Skin epidermis (tissue), 12 donors: Measurements from ENCODE around the gene DCDC2.
"Not testable (repeated sequence)": the region's sequence is repeated elsewhere in the genome, so short reads cannot be mapped to it uniquely, and the experiment has no call there.

ENCODE experiments used
- H3K27ac ChIP-seq, 21 experiments: fragments of 200-600 bp; sonication (generic) in 11 of 21; one replicate each; pipeline ENCODE4 v1.5.0; 2020; ENCODE audit warnings: mild to moderate bottlenecking in 3 of 21, inconsistent platforms in 2 of 21, moderate library complexity in 2 of 21
- H3K4me3 ChIP-seq, 7 experiments: fragments of 200-600 bp; sonication (generic) in 2 of 7; one replicate each; pipeline ENCODE4 v1.5.0; 2020; ENCODE audit warnings: inconsistent platforms in 2 of 7, mild to moderate bottlenecking in 2 of 7, moderate library complexity in 1 of 7

Gene DCDC2

DNA sequence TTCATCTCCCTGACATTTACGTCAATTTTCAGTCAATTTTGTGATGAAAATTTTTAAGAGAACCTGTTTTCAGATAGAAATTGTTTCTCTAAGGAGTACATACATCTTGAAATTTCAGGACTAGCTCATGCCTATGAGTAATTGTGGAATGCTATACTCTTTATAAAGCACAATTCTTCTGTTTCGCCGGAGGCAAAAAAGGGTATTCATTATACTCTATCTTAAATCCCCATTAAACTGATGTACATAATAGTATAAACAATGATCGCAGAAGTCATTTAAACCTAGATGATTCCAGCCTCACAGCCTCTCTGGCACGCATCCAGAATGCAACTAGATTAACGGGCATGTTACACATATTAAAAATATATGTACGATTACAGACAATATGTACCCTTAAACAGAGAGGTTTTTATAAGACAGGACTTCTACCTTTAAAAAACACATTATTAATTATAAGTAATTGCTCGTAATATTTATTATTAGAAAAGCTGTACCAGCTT lies 169.2 kb downstream of the DCDC2 start:
- H3K27ac ChIP-seq: no peak overlapping the region
- no peak overlapping the region for H3K4me3 ChIP-seq

GRCh38 chr6:24187965-24188577 lies 169.8 kb downstream of the DCDC2 start:
- Histone ChIP-seq H3K4me3 (no peak overlapping the region), H3K27ac (no peak overlapping the region)

DNA sequence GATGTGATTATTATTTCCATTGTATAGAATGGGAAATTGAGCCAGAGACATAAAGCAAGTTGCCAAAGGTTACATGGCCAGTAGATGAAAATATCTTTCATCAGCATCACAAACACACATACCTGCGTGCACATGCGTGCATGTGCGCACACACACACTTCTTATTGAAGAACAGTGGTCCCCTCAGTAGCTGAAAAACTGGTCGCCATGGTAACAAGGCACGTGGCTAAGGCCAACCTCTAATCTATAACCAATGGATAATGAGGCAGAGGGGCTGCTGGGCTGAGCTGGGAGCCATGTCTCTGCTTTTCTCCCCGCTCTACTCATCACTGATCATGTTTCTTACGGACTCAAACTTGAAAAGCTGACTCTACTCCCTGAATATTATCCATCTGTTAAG lies 171.5 kb downstream of the DCDC2 start:
- H3K4me3 ChIP-seq: no peak overlapping the region
- no peak overlapping the region for H3K27ac ChIP-seq

DNA sequence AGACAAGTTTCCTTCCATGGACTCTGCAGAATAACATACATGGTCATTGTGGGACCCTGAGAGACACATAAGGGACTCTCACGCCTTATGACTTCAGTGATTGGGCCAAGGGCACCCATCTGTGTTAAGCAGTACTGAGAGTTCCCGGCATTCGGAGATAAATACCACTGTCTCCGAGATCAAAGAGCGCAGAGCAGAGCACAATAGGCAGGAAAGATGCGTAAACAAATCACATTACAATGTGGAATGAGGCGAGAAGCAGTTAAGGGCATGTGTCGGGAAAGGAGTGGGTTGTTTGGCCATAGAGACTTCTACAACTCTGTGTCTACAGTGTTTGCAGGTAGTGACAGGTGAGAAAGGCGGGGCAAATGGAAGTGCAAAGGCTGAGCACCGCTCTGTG lies 174.3 kb downstream of the DCDC2 start:
- Histone ChIP-seq H3K4me3 (no peak overlapping the region), H3K27ac (no peak overlapping the region)

- Histone ChIP-seq H3K4me3 (no peak overlapping the region), H3K27ac (no peak overlapping the region)
Measured at GRCh38 chr6:24157886-24158285, 200.0 kb downstream of the DCDC2 start.

- H3K27ac ChIP-seq: no peak overlapping the region
- no peak overlapping the region for H3K4me3 ChIP-seq
Measured at GRCh38 chr6:24154121-24154520, 203.7 kb downstream of the DCDC2 start.

DNA sequence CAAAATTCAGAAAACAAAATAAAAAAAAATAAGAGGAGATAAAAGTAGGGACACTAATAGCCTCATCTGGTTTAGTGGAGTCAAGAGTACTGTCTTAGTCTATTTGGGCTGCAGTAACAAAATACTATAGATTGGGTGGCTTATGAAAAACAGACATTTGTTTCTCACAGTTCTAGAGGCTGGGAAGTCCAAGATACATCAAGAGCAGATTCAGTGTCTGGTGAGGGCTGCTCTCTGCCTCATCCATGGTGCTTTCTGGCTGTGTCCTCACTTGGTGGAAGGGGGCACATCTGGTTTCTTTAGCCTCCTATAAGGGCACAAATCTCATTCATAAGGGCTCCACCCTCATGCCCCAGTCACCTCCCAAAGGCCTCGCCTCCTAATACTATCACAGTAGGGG lies 205.8 kb downstream of the DCDC2 start:
- Histone ChIP-seq H3K27ac (no peak overlapping the region), H3K4me3 (no peak overlapping the region)

- H3K27ac ChIP-seq: no peak overlapping the region
- no peak overlapping the region for H3K4me3 ChIP-seq
Measured at GRCh38 chr6:24149836-24150235, 208.0 kb downstream of the DCDC2 start.

- Histone ChIP-seq H3K4me3 (no peak overlapping the region), H3K27ac (no peak overlapping the region)
Measured at GRCh38 chr6:24149296-24149695, 208.6 kb downstream of the DCDC2 start.

DNA sequence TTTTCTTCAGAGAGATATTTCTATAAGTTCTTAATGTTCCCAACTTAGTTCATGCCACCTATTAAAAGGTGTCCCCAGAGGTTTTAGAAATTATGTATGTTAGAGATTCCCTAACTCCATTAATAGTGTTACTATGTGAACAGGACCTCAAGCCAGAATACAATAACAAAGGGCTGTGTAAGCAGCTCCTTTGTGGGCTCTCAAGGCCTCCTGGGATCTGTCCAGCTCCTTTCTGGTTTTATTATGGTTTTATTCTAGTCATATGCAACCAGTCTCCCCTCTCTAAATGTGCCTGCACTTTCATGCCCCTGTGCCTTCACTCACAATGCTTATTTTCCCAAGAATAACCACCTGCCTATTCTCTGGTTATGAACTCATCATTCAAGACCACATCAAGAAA lies 209.2 kb downstream of the DCDC2 start:
- Histone ChIP-seq H3K4me3 (no peak overlapping the region), H3K27ac (no peak overlapping the region)

DNA sequence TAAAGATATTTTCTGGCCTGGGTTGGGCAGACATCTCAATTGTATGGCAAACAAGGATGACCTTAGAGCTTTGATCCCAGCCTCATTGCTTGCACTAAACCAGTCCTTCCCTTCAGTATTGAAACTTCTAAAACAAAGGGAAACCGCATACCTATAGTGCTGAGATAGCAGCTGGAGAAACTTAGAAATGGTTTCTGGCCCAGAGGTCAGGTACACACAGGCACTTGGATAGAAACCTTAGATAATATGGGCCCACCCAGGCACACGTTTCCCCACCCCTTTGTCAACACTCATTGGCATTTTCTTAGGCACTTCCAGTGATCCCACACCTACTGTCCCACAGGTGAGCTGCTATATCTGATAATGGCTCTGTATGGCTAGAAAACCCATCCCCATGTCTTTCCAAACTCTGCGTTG lies 209.7 kb downstream of the DCDC2 start:
- Histone ChIP-seq H3K4me3 (no peak overlapping the region), H3K27ac (no peak overlapping the region)

DNA sequence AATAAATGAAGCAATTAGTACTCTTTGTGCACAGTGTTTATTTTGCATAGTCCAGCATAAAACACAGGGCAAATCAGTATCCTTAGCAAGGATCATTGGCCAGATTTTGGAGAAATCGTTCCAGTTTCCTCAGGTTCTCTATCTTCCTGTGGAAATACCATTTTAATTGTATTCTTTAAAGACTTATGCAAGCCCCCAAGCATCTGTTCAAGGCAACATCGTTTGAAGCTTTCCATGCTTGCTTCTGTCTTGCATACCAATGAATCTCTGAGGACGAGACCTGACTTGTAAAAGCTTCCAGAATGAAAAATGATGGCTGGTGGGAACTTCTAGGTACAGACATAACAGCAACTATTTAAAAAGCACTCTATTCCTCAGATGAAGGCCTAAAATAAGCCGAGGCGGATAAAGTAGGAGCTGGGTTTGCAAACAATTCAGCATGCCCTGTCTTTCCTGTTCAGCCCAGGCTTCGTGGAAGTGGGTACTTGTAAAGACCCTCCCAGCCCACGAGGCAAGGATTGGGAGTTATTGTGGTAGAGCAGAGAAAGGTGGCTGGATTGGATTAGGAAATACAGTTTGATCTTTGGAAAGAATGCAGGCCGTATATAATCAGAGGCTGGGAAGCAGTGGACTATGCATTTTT lies 210.2 kb downstream of the DCDC2 start:
- no peak overlapping the region for H3K4me3 ChIP-seq
- no peak overlapping the region for H3K27ac ChIP-seq

GRCh38 chr6:24146871-24147270 lies 211.0 kb downstream of the DCDC2 start:
- H3K27ac ChIP-seq: no peak overlapping the region
- no peak overlapping the region for H3K4me3 ChIP-seq

DNA sequence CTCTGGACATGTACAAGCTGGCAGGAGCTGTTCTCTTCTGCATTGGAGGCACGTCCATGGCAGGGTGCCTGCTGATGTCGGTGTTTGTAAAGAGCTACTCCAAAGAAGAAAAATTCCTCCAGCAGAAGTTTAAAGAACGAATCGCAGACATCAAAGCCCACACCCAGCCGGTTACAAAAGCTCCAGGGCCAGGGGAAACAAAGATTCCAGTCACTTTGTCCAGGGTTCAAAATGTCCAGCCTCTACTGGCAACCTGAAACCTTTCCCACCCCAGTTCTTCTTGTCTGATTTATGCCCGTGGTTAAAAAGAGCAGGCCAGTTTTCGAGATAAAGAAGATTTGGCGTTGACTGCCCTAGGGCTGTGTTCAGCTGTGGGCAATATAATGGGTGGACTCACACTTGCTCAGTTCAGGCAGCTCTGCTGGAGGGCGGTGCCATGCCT lies 212.1 kb downstream of the DCDC2 start:
- no peak overlapping the region for H3K27ac ChIP-seq
- H3K4me3 ChIP-seq: no peak overlapping the region

DNA sequence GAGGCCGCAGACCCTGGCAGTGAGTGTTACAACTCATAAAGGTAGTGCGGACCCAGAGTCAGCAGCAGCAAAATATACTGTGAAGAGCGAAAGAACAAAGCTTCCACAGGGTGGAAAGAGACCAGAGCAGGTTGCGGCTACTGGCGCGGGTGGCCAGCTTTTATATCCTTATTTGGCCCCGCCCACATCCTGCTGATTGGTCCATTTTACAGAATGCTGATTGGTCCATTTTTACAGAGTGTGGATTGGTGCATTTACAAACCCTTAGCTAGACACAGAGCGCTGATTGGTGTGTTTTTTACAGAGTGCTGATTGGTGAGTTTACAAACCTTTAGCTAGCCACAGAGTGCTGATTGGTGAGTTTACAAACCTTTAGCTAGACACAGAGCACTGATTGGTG lies 215.1 kb downstream of the DCDC2 start:
- H3K4me3 ChIP-seq, H3K27ac ChIP-seq: not testable (repeated sequence)

- no peak overlapping the region for H3K27ac ChIP-seq
- no peak overlapping the region for H3K4me3 ChIP-seq
Measured at GRCh38 chr6:24140591-24140990, 217.3 kb downstream of the DCDC2 start.

DNA sequence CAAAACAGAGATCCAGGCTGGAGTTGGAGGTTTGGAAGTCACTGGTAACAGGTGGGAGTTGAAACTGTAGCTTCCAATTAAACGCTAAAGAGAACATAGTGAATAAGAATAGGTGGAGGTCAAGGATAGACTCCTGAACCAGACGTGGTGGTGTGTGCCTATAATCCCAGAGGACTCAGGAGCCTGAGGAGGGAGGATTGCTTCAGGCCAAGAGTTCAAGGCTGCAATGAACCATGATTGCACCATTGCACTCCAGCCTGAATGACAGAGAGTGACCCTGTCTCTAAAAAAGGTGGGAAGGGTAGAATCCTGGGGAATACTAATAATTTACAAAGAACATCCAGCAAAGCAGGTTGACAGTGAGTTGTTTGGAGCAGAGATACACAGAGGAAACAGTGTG lies 218.2 kb downstream of the DCDC2 start:
- Histone ChIP-seq H3K4me3 (no peak overlapping the region), H3K27ac (no peak overlapping the region)

- no peak overlapping the region for H3K27ac ChIP-seq
- H3K4me3 ChIP-seq: no peak overlapping the region
Measured at GRCh38 chr6:24139080-24139479, 218.8 kb downstream of the DCDC2 start.

GRCh38 chr6:24131751-24132150 lies 226.1 kb downstream of the DCDC2 start:
- Histone ChIP-seq H3K4me3 (no peak overlapping the region), H3K27ac (no peak overlapping the region)

DNA sequence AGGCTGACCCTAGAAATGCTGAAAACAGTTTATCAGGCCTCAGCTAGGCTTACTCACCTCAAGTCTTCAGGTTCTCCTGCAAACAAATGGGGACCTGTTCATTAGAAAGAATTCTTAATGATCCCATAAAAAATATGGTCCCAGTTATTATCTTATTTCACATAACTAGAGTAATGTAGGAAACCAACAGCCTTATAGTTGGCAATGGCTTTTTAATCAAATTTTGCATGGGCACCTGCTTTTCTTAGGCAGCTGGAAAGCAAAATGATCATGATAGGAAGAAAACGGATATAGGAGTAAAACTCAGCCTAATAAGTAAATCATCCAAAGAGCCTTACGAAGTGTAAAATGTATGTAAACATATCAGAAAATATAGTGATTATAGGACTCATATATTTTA lies 230.5 kb downstream of the DCDC2 start:
- no peak overlapping the region for H3K4me3 ChIP-seq

GRCh38 chr6:24126586-24127192 lies 231.2 kb downstream of the DCDC2 start:
- no peak overlapping the region for H3K27ac ChIP-seq
- no peak overlapping the region for H3K4me3 ChIP-seq

More for the DNA sequence above, 230.5 kb downstream of the DCDC2 start:
- no peak overlapping the region for H3K27ac ChIP-seq
